Type B pancreatic cell (in vitro differentiated cells): Measurements from ENCODE around the gene AGGF1. TPM values are rescaled to one million over a fixed set of nuclear protein-coding genes. Genes with fewer than 3 reads are reported as not detected.
"Not testable (repeated sequence)": the region's sequence is repeated elsewhere in the genome, so short reads cannot be mapped to it uniquely, and the experiment has no call there.

ENCODE experiments used
- DNase-seq: peaks from one replicate; pipeline ENCODE4 v3.0.0; 2021; ENCODE audit warnings: mixed read lengths; ENCODE audit not compliant: unreplicated experiment; ENCODE audit errors: extremely low spot score
- H3K27ac Mint-ChIP-seq: 2 replicates; pipeline ENCODE4 v1.8.0; 2021; ENCODE audit warnings: mild to moderate bottlenecking, mixed read lengths
- H3K27me3 Mint-ChIP-seq: 2 replicates; pipeline ENCODE4 v1.8.0; 2021; ENCODE audit warnings: mixed read lengths
- H3K36me3 Mint-ChIP-seq: 2 replicates; pipeline ENCODE4 v1.8.0; 2021; ENCODE audit warnings: mixed read lengths
- H3K4me1 Mint-ChIP-seq: one replicate; pipeline ENCODE4 v1.8.0; 2021; ENCODE audit warnings: mixed read lengths; ENCODE audit not compliant: unreplicated experiment
- H3K4me3 Mint-ChIP-seq: 2 replicates; pipeline ENCODE4 v1.8.0; 2021; ENCODE audit warnings: mild to moderate bottlenecking, mixed read lengths
- H3K9me3 Mint-ChIP-seq: 2 replicates; pipeline ENCODE4 v1.8.0; 2021; ENCODE audit warnings: mixed read lengths
- total RNA-seq: library from RNA; stranded (reverse); gene quantifications from 2 replicates; pipeline ENCODE4 v1.2.1, GENCODE V29; 2021; ENCODE audit warnings: low replicate concordance
- TF ChIP-seq, protein P1 (sequence below): fragments of 200-600 bp; sonication (generic); conservative IDR thresholded peaks from 2 replicates; pipeline ENCODE4 v1.5.0; 2021; ENCODE audit warnings: antibody characterized with exemption, mild to moderate bottlenecking

Gene AGGF1
- total RNA-seq, 1 donor from 2014 or later = 25.4 TPM

DNA sequence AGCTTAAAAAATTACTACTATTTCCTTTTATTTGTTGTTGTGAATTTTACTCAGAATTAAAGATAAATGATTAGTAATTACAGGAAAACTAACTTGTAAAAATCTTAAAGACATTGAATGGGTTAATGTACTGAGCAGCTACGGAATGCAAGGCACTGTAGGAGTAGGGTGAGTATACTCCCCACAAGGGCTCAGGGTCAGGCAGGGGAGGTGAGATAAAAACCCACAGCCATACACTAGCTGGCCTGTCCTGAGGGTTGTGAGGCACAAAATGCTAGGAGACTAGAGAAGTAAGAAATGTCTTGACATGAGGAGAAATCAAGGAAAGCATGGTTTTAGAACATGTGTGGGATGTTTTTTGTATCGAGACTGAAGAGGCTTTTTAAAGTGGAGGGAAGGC is 43.5 kb downstream of the AGGF1 start:
- H3K4me3 Mint-ChIP-seq = no peak overlapping the region
- peaks cover 29% of the 10 kb centered on the region for H3K36me3 Mint-ChIP-seq
- H3K27ac Mint-ChIP-seq = no peak overlapping the region
- no peaks in the 10 kb centered on the region for H3K9me3 Mint-ChIP-seq
- TF ChIP-seq, protein P1, sequence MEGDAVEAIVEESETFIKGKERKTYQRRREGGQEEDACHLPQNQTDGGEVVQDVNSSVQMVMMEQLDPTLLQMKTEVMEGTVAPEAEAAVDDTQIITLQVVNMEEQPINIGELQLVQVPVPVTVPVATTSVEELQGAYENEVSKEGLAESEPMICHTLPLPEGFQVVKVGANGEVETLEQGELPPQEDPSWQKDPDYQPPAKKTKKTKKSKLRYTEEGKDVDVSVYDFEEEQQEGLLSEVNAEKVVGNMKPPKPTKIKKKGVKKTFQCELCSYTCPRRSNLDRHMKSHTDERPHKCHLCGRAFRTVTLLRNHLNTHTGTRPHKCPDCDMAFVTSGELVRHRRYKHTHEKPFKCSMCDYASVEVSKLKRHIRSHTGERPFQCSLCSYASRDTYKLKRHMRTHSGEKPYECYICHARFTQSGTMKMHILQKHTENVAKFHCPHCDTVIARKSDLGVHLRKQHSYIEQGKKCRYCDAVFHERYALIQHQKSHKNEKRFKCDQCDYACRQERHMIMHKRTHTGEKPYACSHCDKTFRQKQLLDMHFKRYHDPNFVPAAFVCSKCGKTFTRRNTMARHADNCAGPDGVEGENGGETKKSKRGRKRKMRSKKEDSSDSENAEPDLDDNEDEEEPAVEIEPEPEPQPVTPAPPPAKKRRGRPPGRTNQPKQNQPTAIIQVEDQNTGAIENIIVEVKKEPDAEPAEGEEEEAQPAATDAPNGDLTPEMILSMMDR = no peak
- H3K27me3 Mint-ChIP-seq = no peaks in the 10 kb centered on the region
- H3K4me1 Mint-ChIP-seq = peaks cover 8% of the 10 kb centered on the region
- DNase-seq = no peak

DNA sequence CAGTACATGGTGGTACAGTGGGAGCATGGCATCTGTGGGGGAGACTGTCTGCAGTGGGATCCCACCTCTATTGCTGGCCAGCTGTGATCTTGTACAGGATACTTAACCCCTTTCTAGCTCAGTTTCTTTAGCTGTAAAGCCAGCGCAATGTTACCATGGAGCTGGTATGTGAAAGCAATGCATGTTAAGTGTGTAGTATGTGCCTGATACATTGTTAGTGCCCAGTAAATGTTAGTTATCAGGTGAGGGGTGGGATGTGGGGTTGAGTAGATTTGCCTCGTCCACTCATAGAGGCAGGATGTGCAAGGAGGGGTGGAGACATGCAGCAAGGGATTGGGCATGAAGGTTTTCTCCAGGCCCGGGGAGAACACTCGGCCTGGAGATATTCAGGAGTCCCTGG is 44.5 kb downstream of the AGGF1 start:
- H3K4me3 Mint-ChIP-seq = peak overlapping the region; percentile 63
- H3K27me3 Mint-ChIP-seq = no peaks in the 10 kb centered on the region
- no peak overlapping the region for H3K27ac Mint-ChIP-seq
- peaks cover 8% of the 10 kb centered on the region for H3K4me1 Mint-ChIP-seq
- TF ChIP-seq, protein P1 = no peak
- no peak for DNase-seq
- no peaks in the 10 kb centered on the region for H3K9me3 Mint-ChIP-seq
- H3K36me3 Mint-ChIP-seq = peaks cover 21% of the 10 kb centered on the region

DNA sequence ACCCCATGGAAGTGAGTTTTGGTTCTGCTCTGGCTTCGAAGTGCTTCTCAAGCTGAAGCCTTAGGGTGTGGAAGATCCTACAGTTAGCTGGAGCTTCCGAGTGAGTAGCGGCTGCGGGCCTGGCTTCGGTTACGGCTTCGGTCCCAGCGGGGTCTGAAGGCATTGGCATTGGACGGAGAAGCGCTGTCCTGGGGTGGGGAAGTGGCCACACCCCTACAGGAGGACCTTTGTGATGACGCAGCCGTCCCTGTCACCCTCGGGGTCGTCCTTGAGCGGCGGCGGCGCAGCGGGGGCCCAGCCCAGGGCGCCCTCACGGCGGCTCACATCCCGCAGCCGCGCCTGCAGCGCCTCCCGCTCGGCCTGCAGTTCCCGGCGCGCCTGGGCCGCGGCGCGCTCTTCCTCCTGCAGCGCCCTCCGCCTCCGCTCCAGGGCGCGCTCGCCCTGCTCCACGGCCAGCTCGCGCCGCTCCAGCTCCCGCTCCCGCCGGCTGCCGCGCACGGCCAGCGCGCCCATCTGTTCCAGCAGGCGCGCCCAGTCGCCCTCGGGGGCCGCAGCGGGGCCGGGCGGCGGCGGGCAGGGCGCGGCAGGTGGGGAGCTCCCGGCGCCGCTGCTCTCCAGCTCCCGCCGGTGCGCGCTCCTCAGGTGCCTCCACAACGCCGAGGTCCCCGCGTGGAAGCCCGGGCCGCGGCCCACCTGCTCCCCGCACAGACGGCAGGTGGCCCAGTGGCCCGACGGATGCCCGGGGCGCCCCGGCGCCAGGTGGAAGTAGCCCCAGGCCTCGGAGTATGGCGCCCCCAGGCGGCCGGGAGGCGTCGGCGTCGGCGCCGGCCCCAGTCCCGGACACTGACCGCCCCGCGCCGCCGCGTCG is 47.0 kb downstream of the AGGF1 start:
- peak; percentile 84 for DNase-seq
- H3K27ac Mint-ChIP-seq = no peak overlapping the region
- H3K36me3 Mint-ChIP-seq = peaks cover 25% of the 10 kb centered on the region
- TF ChIP-seq, protein P1 = peak; percentile 94
- peak overlapping the region; percentile 82 for H3K4me3 Mint-ChIP-seq
- H3K9me3 Mint-ChIP-seq = no peaks in the 10 kb centered on the region
- peaks cover 8% of the 10 kb centered on the region for H3K4me1 Mint-ChIP-seq
- H3K27me3 Mint-ChIP-seq = no peaks in the 10 kb centered on the region

DNA sequence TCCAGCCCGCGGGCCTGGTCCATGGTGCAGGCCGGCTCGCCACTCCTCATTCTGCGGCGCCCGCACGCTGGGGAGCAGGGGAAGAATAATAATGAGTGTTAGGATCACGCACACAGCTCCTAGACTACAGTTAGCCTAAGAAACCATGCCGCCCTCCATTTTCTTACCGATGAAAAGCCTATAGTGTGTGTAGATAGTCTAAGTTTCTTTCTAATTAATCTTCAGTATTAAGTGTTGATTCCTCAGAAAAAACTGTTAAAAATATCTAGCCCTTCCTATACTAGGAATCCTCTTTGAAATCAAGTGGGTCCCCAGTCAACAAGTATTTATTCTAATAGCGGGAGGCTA is 47.6 kb downstream of the AGGF1 start:
- TF ChIP-seq, protein P1 = no peak
- Mint-ChIP-seq H3K27ac (no peak overlapping the region), H3K4me3 (peak overlapping the region; percentile 82)

DNA sequence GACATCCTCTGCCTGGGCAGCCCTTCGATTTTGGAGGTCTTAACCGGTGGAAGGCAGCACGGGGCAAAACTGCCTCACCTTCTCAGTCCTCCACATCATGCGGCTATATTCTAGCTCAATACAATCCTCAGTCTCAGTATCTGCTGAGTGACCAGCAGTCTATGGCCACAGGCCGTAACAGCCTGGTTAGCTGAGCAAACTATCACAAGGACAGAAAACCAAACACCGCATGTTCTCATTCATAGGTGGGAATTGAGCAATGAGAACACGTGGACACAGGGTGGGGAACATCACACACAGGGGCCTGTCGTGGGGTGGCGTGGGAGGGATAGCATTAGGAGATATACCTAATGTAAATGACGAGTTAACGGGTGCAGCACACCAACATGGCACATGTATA is 50.3 kb downstream of the AGGF1 start:
- not testable (repeated sequence) for H3K27ac Mint-ChIP-seq, H3K4me3 Mint-ChIP-seq, H3K4me1 Mint-ChIP-seq, H3K27me3 Mint-ChIP-seq, DNase-seq, H3K9me3 Mint-ChIP-seq
- H3K36me3 Mint-ChIP-seq = peaks cover 34% of the 10 kb centered on the region

More for the DNA sequence above, 47.6 kb downstream of the AGGF1 start:
- Mint-ChIP-seq H3K4me1 (peaks cover 8% of the 10 kb centered on the region), H3K36me3 (peaks cover 29% of the 10 kb centered on the region), H3K9me3 (no peaks in the 10 kb centered on the region), H3K27me3 (no peaks in the 10 kb centered on the region)
- no peak for DNase-seq

DNA sequence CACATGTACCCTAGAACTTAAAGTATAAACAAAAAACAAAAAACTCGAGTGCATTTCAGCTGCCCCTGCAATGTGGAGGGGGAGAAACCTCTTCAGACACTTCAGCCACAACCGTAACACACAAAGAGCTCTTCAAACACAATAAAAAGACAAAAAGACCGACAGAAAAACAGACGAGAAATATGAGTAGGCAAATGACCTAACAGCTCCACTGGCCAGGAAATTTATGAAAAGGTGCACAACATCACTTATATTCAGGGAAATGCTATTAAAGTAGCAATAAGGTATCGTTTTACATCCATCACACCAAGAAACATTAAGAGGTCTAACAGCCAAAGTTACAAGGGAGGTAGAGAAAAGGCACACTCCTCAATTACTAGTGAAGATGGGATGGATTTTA is 50.7 kb downstream of the AGGF1 start:
- peaks cover 8% of the 10 kb centered on the region for H3K4me1 Mint-ChIP-seq
- no peak overlapping the region for H3K27ac Mint-ChIP-seq
- H3K4me3 Mint-ChIP-seq = no peak overlapping the region
- no peak for DNase-seq
- no peaks in the 10 kb centered on the region for H3K9me3 Mint-ChIP-seq
- TF ChIP-seq, protein P1 = no peak
- H3K27me3 Mint-ChIP-seq = no peaks in the 10 kb centered on the region
- peaks cover 33% of the 10 kb centered on the region for H3K36me3 Mint-ChIP-seq
